Tibial nerve (tissue), 4 donors: ENCODE data around the gene SLC39A11. TPM values are rescaled to one million over a fixed set of nuclear protein-coding genes. Genes with fewer than 3 reads are reported as not detected.
"Not testable (repeated sequence)": the region's sequence is repeated elsewhere in the genome, so short reads cannot be mapped to it uniquely, and the experiment has no call there.

Source experiments
- DNase-seq, 2 donors: peaks; one replicate each; pipeline ENCODE4 v3.0.0-alpha.2; 2019; ENCODE audit warnings: low spot score in 2 of 2
- H3K27ac ChIP-seq, 4 donors: fragments of 200-600 bp; sonication (generic) in 3 of 4; one replicate each; pipeline ENCODE4 v1.5.1; 2017 to 2019; ENCODE audit warnings: mild to moderate bottlenecking in 1 of 4
- H3K27me3 ChIP-seq, 2 donors: fragments of 200-600 bp; sonication (generic) in 1 of 2; one replicate each; pipeline versions ENCODE4 v1.5.1 to v1.6.0; 2017 to 2019
- H3K36me3 ChIP-seq, 3 donors: fragments of 200-600 bp; sonication (generic); one replicate each; pipeline ENCODE4 v1.5.1; 2018 to 2019
- H3K4me1 ChIP-seq, 4 donors: fragments of 200-600 bp; sonication (generic) in 3 of 4; one replicate each; pipeline ENCODE4 v1.5.1; 2017 to 2019
- H3K4me3 ChIP-seq, 4 donors: fragments of 200-600 bp; sonication (generic) in 3 of 4; one replicate each; pipeline ENCODE4 v1.5.1; 2017 to 2019; ENCODE audit warnings: mild to moderate bottlenecking in 1 of 4, moderate library complexity in 1 of 4
- H3K9me3 ChIP-seq, 4 donors: fragments of 200-600 bp; sonication (generic) in 3 of 4; one replicate each; pipeline ENCODE4 v1.5.1; 2017 to 2019
- EP300 ChIP-seq, 2 donors: sonication (generic); formaldehyde crosslinking; IDR thresholded peaks; one replicate each; pipeline ENCODE4 v1.6.1; 2017; ENCODE audit warnings: antibody characterized with exemption in 2 of 2, mild to moderate bottlenecking in 1 of 2
- POLR2A ChIP-seq, 2 donors: fragments of 450-650 bp; IDR thresholded peaks; one replicate each; pipeline ENCODE4 v1.6.1; 2017; ENCODE audit warnings: antibody characterized with exemption in 2 of 2, mild to moderate bottlenecking in 2 of 2, moderate library complexity in 2 of 2
- WGBS, 2 donors: methylation state at CpG; one replicate each; pipeline ENCODE4 v1.1.5; 2018; 5-methylcytosine and 5-hydroxymethylcytosine counted together
- total RNA-seq, 4 donors: library from RNA; depleted of rRNA; stranded (reverse); fragments of >200 nt; gene quantifications; one replicate each; pipeline ENCODE4 v1.1.0, GENCODE V29; 2016
- TF ChIP-seq, protein P1 (sequence below), 5 experiments: fragments of 200-600 bp in 3 of 5; fragments of 450-650 bp in 2 of 5; sonication (generic) in 3 of 5; IDR thresholded peaks; one replicate each; pipeline ENCODE4 v1.5.1; 2016 to 2019; ENCODE audit warnings: antibody characterized with exemption in 5 of 5, mild to moderate bottlenecking in 3 of 5, moderate library complexity in 2 of 5

The SLC39A11 gene
- total RNA-seq, 4 donors from 2014 or later = 19.9 to 48.4 (median 37.5) TPM

DNA sequence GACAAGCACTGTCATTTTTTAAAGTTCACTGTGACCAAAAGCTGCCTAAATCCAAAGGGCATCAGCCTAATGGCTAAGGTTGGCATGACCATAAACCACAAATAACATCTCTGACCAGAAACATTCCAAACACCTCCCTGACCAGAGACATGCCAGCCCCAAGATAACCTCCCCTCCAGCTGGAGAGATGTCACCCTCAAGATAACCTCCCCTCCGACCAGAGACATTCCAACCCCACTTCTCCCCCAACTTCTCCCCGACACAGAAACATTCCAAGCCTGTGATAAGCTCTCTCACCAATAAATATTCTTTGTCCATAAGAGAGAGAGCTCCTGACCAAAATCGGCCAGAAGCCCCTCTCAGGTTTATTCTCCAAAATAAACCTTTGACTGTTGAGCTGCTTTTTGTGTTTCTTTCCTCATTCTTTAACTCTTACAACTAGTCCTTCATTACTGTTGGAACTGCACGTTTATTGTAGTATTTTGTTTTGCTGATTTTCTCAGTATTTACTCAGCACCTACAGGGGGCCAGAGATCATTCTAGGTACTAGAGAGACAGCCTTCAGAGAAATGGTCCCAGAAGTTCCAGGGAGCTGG is 325.6 kb downstream of the SLC39A11 start:
- peaks cover 0 to 44% (median 0%) of the 10 kb centered on the region in 3 donors for H3K36me3 ChIP-seq
- no peak overlapping the region for H3K27ac ChIP-seq
- H3K9me3 ChIP-seq = peaks cover 0 to 42% (median 0%) of the 10 kb centered on the region in 4 donors
- DNase-seq = no peak
- H3K4me3 ChIP-seq = no peak overlapping the region
- TF ChIP-seq, protein P1, sequence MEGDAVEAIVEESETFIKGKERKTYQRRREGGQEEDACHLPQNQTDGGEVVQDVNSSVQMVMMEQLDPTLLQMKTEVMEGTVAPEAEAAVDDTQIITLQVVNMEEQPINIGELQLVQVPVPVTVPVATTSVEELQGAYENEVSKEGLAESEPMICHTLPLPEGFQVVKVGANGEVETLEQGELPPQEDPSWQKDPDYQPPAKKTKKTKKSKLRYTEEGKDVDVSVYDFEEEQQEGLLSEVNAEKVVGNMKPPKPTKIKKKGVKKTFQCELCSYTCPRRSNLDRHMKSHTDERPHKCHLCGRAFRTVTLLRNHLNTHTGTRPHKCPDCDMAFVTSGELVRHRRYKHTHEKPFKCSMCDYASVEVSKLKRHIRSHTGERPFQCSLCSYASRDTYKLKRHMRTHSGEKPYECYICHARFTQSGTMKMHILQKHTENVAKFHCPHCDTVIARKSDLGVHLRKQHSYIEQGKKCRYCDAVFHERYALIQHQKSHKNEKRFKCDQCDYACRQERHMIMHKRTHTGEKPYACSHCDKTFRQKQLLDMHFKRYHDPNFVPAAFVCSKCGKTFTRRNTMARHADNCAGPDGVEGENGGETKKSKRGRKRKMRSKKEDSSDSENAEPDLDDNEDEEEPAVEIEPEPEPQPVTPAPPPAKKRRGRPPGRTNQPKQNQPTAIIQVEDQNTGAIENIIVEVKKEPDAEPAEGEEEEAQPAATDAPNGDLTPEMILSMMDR (IDR thresholded peaks at IDR 0.05) = no peak
- no peak for TF ChIP-seq POLR2A (IDR thresholded peaks at IDR 0.05)
- H3K4me1 ChIP-seq = no peaks in the 10 kb centered on the region
- H3K27me3 ChIP-seq = no peaks in the 10 kb centered on the region
- WGBS, 2 donors = 81 to 86% methylated on average over 4 of the region's 4 CpGs

DNA sequence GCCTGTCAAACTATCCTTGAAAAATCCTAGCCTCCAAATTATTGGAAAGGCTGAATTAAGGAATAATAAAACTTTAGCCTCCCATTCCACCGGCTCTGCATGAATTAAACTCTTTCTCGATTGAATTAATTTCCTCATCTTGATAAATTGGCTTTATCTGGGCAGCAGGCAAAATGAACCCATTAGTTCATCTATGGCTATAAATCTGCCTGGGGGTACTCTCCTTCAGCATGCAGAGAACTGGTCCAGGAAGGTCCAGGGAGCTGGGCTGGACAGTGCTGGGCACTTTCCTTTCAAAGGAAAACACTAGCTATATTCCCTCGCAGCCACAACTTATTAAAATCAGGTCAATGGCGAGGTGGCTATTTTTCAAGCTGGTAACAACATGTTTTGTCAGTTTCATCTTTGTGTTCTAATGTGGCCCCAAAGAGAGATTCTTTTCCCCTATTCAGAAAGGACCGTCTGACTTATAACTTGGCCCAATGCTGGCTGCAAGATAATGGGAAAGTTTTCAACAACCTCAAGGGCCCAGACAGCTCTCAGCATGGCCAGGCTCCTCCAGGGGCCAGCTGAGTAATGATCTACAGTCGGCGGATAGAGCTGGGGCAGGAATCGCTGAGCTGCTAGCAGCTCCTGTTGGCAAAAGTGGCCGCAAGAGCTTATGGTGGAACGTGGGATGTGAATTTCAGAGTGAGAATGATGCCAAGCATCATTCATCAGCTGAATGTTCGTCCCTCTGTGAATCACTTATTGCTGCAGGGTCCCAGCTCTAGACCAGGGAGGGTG is 326.9 kb downstream of the SLC39A11 start:
- TF ChIP-seq, protein P1 (IDR thresholded peaks at IDR 0.05) = no peak
- TF ChIP-seq POLR2A (IDR thresholded peaks at IDR 0.05) = no peak
- no peak for TF ChIP-seq EP300 (IDR thresholded peaks at IDR 0.05)
- H3K9me3 ChIP-seq = peaks cover 0 to 34% (median 0%) of the 10 kb centered on the region in 4 donors
- no peaks in the 10 kb centered on the region for H3K4me1 ChIP-seq
- DNase-seq = no peak
- no peak overlapping the region for H3K27ac ChIP-seq
- no peaks in the 10 kb centered on the region for H3K27me3 ChIP-seq
- no peak overlapping the region for H3K4me3 ChIP-seq
- peaks cover 0 to 31% (median 0%) of the 10 kb centered on the region in 3 donors for H3K36me3 ChIP-seq
- 91 to 92% methylated on average over 10 to 11 of the region's 11 CpGs for WGBS, 2 donors

DNA sequence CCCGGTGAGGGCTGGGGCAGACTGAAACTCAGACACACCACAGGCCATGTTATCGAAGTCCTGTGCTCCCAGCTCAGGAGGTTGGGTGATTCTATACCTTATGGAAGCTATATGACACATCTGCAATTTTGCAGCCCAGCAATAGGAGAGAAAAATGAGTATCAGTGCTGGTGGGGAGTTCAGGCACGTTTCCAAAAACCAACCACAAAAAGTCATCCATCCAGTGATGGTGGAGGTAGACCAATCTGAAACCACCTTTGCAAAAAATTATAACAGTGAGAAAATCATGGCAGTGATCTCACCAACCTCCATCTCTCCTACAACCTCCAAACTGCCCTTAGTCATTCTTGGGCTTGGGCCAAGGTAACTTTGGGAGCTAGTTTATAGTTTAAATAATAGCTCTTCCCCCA is 327.9 kb downstream of the SLC39A11 start:
- H3K27me3 ChIP-seq = no peaks in the 10 kb centered on the region
- no peak overlapping the region for H3K27ac ChIP-seq
- H3K9me3 ChIP-seq = peaks cover 0 to 25% (median 0%) of the 10 kb centered on the region in 4 donors
- peaks cover 0 to 22% (median 0%) of the 10 kb centered on the region in 3 donors for H3K36me3 ChIP-seq
- TF ChIP-seq EP300 (IDR thresholded peaks at IDR 0.05) = no peak
- H3K4me3 ChIP-seq = no peak overlapping the region
- no peaks in the 10 kb centered on the region for H3K4me1 ChIP-seq
- DNase-seq = no peak
- 83 to 89% methylated on average over 3 of the region's 3 CpGs for WGBS, 2 donors

DNA sequence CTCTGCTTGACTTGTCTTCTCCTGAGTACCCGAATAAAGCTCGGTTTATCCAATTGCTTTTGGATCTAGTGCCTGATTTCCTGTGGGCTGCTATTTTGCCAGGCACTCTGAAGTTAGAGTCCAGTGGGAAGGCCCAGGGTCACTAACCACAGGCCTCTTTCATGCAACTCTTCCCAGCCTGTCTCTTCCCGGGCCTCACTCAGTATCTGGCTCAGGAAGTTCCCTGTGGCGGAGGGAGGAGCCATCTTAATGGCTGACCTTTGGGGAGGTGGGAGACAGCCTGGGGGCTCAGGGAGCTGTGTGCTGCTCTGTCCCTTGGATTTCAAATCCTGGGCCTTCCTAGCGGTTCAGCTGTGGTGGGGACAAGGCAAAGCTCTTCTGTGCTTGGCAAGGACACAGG is 328.5 kb downstream of the SLC39A11 start:
- no peaks in the 10 kb centered on the region for H3K27me3 ChIP-seq
- H3K36me3 ChIP-seq = peaks cover 0 to 16% (median 0%) of the 10 kb centered on the region in 3 donors
- no peak overlapping the region for H3K27ac ChIP-seq
- DNase-seq = no peak
- H3K4me1 ChIP-seq = no peaks in the 10 kb centered on the region
- H3K9me3 ChIP-seq = peaks cover 0 to 21% (median 0%) of the 10 kb centered on the region in 4 donors
- WGBS, 2 donors = 58 to 76% methylated on average over 5 of the region's 5 CpGs
- no peak overlapping the region for H3K4me3 ChIP-seq
- TF ChIP-seq POLR2A (IDR thresholded peaks at IDR 0.05) (no peak), EP300 (IDR thresholded peaks at IDR 0.05) (no peak)
- TF ChIP-seq, protein P1 (IDR thresholded peaks at IDR 0.05) = no peak

DNA sequence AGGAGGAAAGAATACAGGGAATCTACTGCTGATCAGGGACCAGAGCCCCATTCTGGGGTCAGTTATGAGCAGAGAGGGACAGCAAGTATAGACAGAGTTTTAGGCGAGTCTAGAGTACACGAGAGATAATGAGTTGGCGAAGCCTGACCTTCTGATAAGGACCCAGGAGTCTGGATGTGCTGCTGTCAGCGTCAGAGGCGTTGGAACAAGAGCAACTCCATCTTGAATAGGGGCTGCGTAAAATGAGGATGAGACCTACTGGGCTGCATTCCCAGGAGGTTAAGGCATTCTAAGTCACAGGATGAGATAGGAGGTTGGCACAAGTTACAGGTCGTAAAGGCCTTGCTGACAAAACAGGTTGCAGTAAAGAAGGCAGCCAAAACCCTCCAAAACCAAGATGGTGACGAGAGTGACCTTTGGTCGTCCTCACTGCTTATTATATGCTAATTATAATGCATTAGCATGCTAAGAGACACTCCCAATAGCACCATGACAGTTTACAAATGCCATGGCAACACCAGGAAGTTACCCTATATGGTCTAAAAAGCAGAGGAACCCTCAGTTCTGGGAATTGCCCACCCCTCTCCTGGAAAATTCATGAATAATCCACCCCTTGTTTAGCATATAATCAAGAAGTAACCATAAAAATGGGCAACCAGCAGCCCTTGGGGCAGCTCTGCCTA is 330.5 kb downstream of the SLC39A11 start:
- DNase-seq, H3K4me1 ChIP-seq, H3K27ac ChIP-seq, H3K9me3 ChIP-seq, H3K27me3 ChIP-seq, H3K36me3 ChIP-seq, H3K4me3 ChIP-seq: not testable (repeated sequence)
- WGBS, 2 donors = 74 to 86% methylated on average over 9 of the region's 9 CpGs

DNA sequence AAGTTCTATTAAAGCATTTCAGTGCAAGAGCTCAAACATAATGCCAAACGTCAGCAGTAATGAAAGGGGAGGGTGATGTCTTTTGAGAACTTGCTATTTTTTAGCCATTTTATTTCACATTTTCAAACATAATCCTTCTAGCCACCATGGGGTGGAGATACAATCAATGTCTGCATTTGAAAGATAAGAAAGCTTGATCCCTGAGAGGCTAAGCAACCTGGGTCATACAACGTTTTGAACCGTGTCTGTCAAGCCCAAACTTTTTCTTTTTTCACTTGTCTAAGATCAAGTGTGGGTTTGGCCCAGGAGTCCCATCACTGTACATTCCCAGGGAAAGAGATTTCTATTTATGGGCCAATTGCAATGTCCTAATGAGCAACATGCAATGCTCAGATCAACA is 331.1 kb downstream of the SLC39A11 start:
- Histone ChIP-seq H3K27ac (no peak overlapping the region), H3K4me3 (no peak overlapping the region), H3K27me3 (no peaks in the 10 kb centered on the region), H3K36me3 (peaks cover 0 to 1% (median 0%) of the 10 kb centered on the region in 3 donors), H3K4me1 (no peaks in the 10 kb centered on the region), H3K9me3 (peaks cover 0 to 1% (median 0%) of the 10 kb centered on the region in 4 donors)
- no peak for DNase-seq
- WGBS, 2 donors = 58 to 71% methylated on average over 3 of the region's 3 CpGs
- TF ChIP-seq, protein P1 (IDR thresholded peaks at IDR 0.05) = no peak
- TF ChIP-seq POLR2A (IDR thresholded peaks at IDR 0.05) (no peak), EP300 (IDR thresholded peaks at IDR 0.05) (no peak)
